ENCODE results near the gene PLIN4.

- TF ChIP-seq MEF2B (IDR thresholded peaks at IDR 0.05; ENCODE audit: partially characterized antibody, poor library complexity, severe bottlenecking) (no peak), BCL3 (IDR thresholded peaks at IDR 0.05; ENCODE audit: borderline replicate concordance, insufficient read depth, low read depth, low read length, poor library complexity, severe bottlenecking) (no peak), RAD21 (IDR thresholded peaks at IDR 0.05; ENCODE audit: insufficient read depth, low read depth, low read length) (no peak), CTCF (IDR thresholded peaks at IDR 0.05 in 2 of 3, conservative IDR thresholded peaks at IDR 0.05 in 1 of 3; ENCODE audit: control insufficient read depth in 2 of 3, extremely low read depth in 1 of 3, insufficient read depth in 1 of 3, low read depth in 3 of 3, low read length in 3 of 3) (no peak)
Measured at GRCh38 chr19:4496304-4496703, 22.0 kb downstream of the PLIN4 start.
